ENCODE data around the gene KEAP1.

KEAP1 gene

DNA sequence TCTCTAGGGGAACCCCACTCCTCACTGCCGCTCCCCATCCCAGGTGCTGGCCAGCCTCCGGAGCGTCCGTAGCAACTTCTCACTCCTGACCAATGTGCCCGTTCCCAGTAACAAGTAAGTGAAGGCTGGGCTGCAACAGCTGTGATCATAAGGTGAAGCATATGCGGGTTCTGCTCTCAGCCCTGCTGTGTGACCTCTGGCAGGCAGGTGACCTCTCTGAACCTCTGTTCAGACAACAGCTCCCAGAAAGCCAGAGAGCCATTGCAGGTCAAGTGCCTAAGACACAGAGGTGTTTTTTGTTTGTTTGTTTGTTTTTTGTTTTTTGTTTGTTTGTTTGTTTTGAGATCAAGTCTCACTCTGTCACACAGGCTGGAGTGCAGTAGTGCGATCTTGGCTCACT, 54.1 kb downstream of the KEAP1 start:
- Histone ChIP-seq H3K4me3 (ENCODE audit: low read depth, low read length) (no peak overlapping the region), H3K79me2 (ENCODE audit: control insufficient read depth, insufficient read depth, low read length, unreplicated experiment) (no peaks in the 10 kb centered on the region), H3K27ac (ENCODE audit: low read depth, low read length) (no peak overlapping the region), H3K4me1 (ENCODE audit: control insufficient read depth, insufficient read depth, low read length, unreplicated experiment) (no peaks in the 10 kb centered on the region), H3K27me3 (ENCODE audit: insufficient read depth, low read length) (no peaks in the 10 kb centered on the region), H2AFZ (ENCODE audit: low read length, unreplicated experiment) (no peak overlapping the region), H3K36me3 (ENCODE audit: insufficient read depth, low read length) (no peaks in the 10 kb centered on the region)

DNA sequence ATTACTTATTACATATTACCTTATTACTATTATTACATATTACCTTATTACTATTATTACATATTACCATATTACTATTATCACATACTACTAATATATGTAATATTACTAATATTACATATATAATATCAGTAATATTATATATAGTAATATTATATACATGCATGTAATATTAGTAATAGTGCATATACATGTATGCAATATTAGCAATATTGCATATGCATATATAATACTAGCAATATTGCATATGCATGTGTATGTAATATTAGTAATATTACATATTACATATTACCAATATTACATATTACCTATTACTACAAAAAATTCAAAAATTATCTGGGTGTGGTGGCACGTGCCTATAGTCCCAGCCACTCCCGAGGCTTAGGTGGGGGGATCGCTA, 60.5 kb downstream of the KEAP1 start:
- no peaks in the 10 kb centered on the region for H3K36me3 ChIP-seq (ENCODE audit: insufficient read depth, low read length)
- H2AFZ ChIP-seq (ENCODE audit: low read length, unreplicated experiment), result no peak overlapping the region
- H3K27me3 ChIP-seq (ENCODE audit: insufficient read depth, low read length), result no peaks in the 10 kb centered on the region
- H3K4me1 ChIP-seq (ENCODE audit: control insufficient read depth, insufficient read depth, low read length, unreplicated experiment), result no peaks in the 10 kb centered on the region
- no peak overlapping the region for H3K4me3 ChIP-seq (ENCODE audit: low read depth, low read length)
- H3K79me2 ChIP-seq (ENCODE audit: control insufficient read depth, insufficient read depth, low read length, unreplicated experiment), result peaks cover 2% of the 10 kb centered on the region
- H3K27ac ChIP-seq (ENCODE audit: low read depth, low read length), result no peak overlapping the region

DNA sequence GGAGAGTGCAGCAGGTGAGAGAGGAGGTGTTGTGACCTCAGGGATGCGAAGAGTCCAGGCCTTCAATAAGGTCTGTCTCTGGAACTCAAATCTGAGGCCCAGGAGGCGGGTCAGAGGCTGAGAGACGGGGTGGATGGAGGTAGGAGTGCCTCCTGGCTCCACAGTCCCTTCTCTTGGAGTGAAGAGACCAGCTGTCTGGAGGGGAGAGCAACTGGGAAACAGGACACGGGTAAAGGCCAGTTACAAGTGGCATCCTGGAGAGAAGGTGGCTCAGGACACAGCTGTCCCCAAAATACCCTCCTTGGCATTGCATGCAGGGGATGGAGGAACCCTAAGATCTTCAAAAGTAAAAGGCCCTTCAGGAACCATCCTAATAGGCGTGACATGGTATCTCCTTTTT, 63.6 kb downstream of the KEAP1 start:
- no peaks in the 10 kb centered on the region for H3K27me3 ChIP-seq (ENCODE audit: insufficient read depth, low read length)
- peaks cover 2% of the 10 kb centered on the region for H3K79me2 ChIP-seq (ENCODE audit: control insufficient read depth, insufficient read depth, low read length, unreplicated experiment)
- no peak overlapping the region for H2AFZ ChIP-seq (ENCODE audit: low read length, unreplicated experiment)
- no peak overlapping the region for H3K4me3 ChIP-seq (ENCODE audit: low read depth, low read length)
- no peaks in the 10 kb centered on the region for H3K4me1 ChIP-seq (ENCODE audit: control insufficient read depth, insufficient read depth, low read length, unreplicated experiment)
- H3K36me3 ChIP-seq (ENCODE audit: insufficient read depth, low read length), result no peaks in the 10 kb centered on the region
- H3K27ac ChIP-seq (ENCODE audit: low read depth, low read length), result no peak overlapping the region
